K562 (cell line): Measurements from ENCODE around the gene TTC9C. TPM values are rescaled to one million over a fixed set of nuclear protein-coding genes. Genes with fewer than 3 reads are reported as not detected.
A peak's percentile ranks its signal among the peaks of the same experiment; 100 is the strongest.

Experiments used
- ATF4 ChIP-seq: fragments of 450-650 bp; formaldehyde crosslinking; IDR thresholded peaks from 2 replicates; pipeline ENCODE4 v1.4.0; 2022; ENCODE audit warnings: mild to moderate bottlenecking, moderate library complexity
- C11orf30 ChIP-seq: fragments of 450-650 bp; IDR thresholded peaks from 2 replicates; pipeline ENCODE4 v1.6.1; 2016; ENCODE audit warnings: low read depth, mild to moderate bottlenecking
- FOXA3 ChIP-seq, 2 experiments: fragments of 450-650 bp in 1 of 2; sonication (generic) in 1 of 2; formaldehyde crosslinking; IDR thresholded peaks in 1 of 2; conservative IDR thresholded peaks in 1 of 2; 2 replicates each; pipeline versions ENCODE4 v1.4.0 to v1.8.0; 2020 to 2022; ENCODE audit warnings: mild to moderate bottlenecking in 2 of 2, missing genetic modification reagents in 1 of 2
- FOXO4 ChIP-seq: fragments of 450-650 bp; formaldehyde crosslinking; IDR thresholded peaks from 2 replicates; pipeline ENCODE4 v1.4.0; 2020; ENCODE audit warnings: mild to moderate bottlenecking, moderate library complexity
- HLTF ChIP-seq: fragments of 450-650 bp; IDR thresholded peaks from 2 replicates; pipeline ENCODE4 v1.6.1; 2016
- HSF4 ChIP-seq: fragments of 250-450 bp; sonication (Bioruptor Pico); IDR thresholded peaks from 2 replicates; pipeline ENCODE4 v2.1.2; 2022; ENCODE audit warnings: mild to moderate bottlenecking, moderate library complexity, borderline replicate concordance
- ILF3 ChIP-seq: fragments of 450-650 bp; IDR thresholded peaks from 2 replicates; pipeline ENCODE4 v1.6.1; 2018; ENCODE audit warnings: antibody characterized with exemption, mild to moderate bottlenecking, moderate library complexity, borderline replicate concordance
- MBD1 ChIP-seq: fragments of 250-450 bp; sonication (Bioruptor Pico); IDR thresholded peaks from 2 replicates; pipeline ENCODE4 v1.8.0; 2022; ENCODE audit warnings: inconsistent platforms
- NCOR1 ChIP-seq: fragments of 450-650 bp; IDR thresholded peaks from 2 replicates; pipeline ENCODE4 v1.6.1; 2016; ENCODE audit warnings: mild to moderate bottlenecking, moderate library complexity
- RBM34 ChIP-seq: fragments of 200-400 bp; formaldehyde crosslinking; IDR thresholded peaks from 2 replicates; pipeline ENCODE4 v1.6.1; 2018; ENCODE audit warnings: low read length, borderline replicate concordance; ENCODE audit not compliant: insufficient read depth
- RHOXF2B ChIP-seq: fragments of 250-450 bp; sonication (Bioruptor Pico); conservative IDR thresholded peaks from 2 replicates; pipeline ENCODE4 v1.5.1; 2021
- ZC3H11A ChIP-seq: IDR thresholded peaks from 2 replicates; pipeline ENCODE4 v1.6.1; 2012; ENCODE audit warnings: low read depth, low read length, improper control_type of control experiment
- ZNF217 ChIP-seq: sonication (generic); formaldehyde crosslinking; IDR thresholded peaks from 2 replicates; pipeline ENCODE4 v1.8.0; 2022; ENCODE audit warnings: mild to moderate bottlenecking, missing genetic modification reagents
- ZNF3 ChIP-seq: fragments of 250-450 bp; sonication (Bioruptor Pico); IDR thresholded peaks from 2 replicates; pipeline ENCODE4 v1.5.0; 2021; ENCODE audit warnings: mild to moderate bottlenecking, moderate library complexity
- ZNF347 ChIP-seq: fragments of 450-650 bp; formaldehyde crosslinking; IDR thresholded peaks from 2 replicates; pipeline ENCODE4 v1.4.0; 2020; ENCODE audit warnings: low read depth, mild to moderate bottlenecking, moderate library complexity
- ZNF586 ChIP-seq: fragments of 450-650 bp; formaldehyde crosslinking; conservative IDR thresholded peaks from 2 replicates; pipeline ENCODE4 v1.4.0; 2020; ENCODE audit warnings: mild to moderate bottlenecking, moderate library complexity
- ZNF707 ChIP-seq: fragments of 250-450 bp; sonication (Bioruptor Pico); conservative IDR thresholded peaks from 2 replicates; pipeline ENCODE4 v1.8.0; 2022; ENCODE audit warnings: inconsistent platforms, mild to moderate bottlenecking, moderate library complexity
- polyA plus RNA-seq, 8 experiments: library from polyadenylated mRNA; depleted of rRNA in 4 of 8; stranded (reverse) in 5 of 8; unstranded in 3 of 8; fragments of >200 nt; fragmentation: Nextera tagmentation in 2 of 8; fragmentation: Illumina TruSeq in 1 of 8; extraction: Ambion mirVana in 2 of 8; extraction: Trizol in 1 of 8; gene quantifications; 2 replicates each; pipeline versions ENCODE4 v1.2.1 to v1.2.3, GENCODE V29; 2011 to 2014; ENCODE audit warnings: inconsistent platforms in 1 of 8, missing spikeins in 1 of 8
- total RNA-seq, 7 experiments: library from RNA; depleted of rRNA in 6 of 7; stranded (reverse); fragments of >200 nt in 6 of 7; fragmentation: Illumina TruSeq in 2 of 7; extraction: Trizol in 2 of 7; gene quantifications; 2 replicates each; pipeline versions ENCODE4 v1.2.1 to v1.2.3, GENCODE V29; 2011 to 2021; ENCODE audit warnings: low replicate concordance in 1 of 7
- TF ChIP-seq, protein P1 (sequence below): fragments of 250-450 bp; sonication (Bioruptor Pico); IDR thresholded peaks from 2 replicates; pipeline ENCODE4 v1.5.1; 2021; ENCODE audit warnings: mild to moderate bottlenecking
- TF ChIP-seq, protein P2 (sequence below): fragments of 250-450 bp; sonication (Bioruptor Pico); IDR thresholded peaks from 2 replicates; pipeline ENCODE4 v1.8.0; 2022; ENCODE audit warnings: moderate library complexity, mild to moderate bottlenecking, inconsistent platforms
- TF ChIP-seq, protein P3 (sequence below): fragments of 450-650 bp; IDR thresholded peaks from 2 replicates; pipeline ENCODE4 v1.6.1; 2017; ENCODE audit warnings: mild to moderate bottlenecking, moderate library complexity

The TTC9C gene
- total and polyA plus RNA-seq, 9 of the 15 experiments (the other 6 are each of a cell fraction or from before 2014, with no cell fraction given), result 32.8 to 59.0 (median 37.1) TPM

- 0 out of 2 replicates have a peak, but pooled peaks have one; percentile 10 for TF ChIP-seq RHOXF2B (CRISPR knock-in tag)
- TF ChIP-seq ILF3, result no peak; the same call in 1 of the 2 replicates
- no peak for TF ChIP-seq MBD1 (CRISPR knock-in tag)
- no peak for TF ChIP-seq ZNF707
- no peak for TF ChIP-seq ZC3H11A
- 0 out of 2 replicates have a peak, but pooled peaks have one; percentile 16 for TF ChIP-seq ATF4
- TF ChIP-seq, protein P1, sequence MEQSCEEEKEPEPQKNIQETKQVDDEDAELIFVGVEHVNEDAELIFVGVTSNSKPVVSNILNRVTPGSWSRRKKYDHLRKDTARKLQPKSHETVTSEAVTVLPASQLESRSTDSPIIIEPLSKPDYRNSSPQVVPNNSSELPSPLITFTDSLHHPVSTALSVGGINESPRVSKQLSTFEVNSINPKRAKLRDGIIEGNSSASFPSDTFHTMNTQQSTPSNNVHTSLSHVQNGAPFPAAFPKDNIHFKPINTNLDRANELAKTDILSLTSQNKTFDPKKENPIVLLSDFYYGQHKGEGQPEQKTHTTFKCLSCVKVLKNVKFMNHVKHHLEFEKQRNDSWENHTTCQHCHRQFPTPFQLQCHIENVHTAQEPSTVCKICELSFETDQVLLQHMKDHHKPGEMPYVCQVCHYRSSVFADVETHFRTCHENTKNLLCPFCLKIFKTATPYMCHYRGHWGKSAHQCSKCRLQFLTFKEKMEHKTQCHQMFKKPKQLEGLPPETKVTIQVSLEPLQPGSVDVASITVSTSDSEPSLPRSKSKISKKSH, result no peak
- TF ChIP-seq C11orf30, result 0 out of 2 replicates have a peak, but pooled peaks have one; percentile 28
- no peak for TF ChIP-seq FOXO4 (CRISPR knock-in tag)
- no peak for TF ChIP-seq HSF4 (CRISPR knock-in tag)
- TF ChIP-seq, protein P2, sequence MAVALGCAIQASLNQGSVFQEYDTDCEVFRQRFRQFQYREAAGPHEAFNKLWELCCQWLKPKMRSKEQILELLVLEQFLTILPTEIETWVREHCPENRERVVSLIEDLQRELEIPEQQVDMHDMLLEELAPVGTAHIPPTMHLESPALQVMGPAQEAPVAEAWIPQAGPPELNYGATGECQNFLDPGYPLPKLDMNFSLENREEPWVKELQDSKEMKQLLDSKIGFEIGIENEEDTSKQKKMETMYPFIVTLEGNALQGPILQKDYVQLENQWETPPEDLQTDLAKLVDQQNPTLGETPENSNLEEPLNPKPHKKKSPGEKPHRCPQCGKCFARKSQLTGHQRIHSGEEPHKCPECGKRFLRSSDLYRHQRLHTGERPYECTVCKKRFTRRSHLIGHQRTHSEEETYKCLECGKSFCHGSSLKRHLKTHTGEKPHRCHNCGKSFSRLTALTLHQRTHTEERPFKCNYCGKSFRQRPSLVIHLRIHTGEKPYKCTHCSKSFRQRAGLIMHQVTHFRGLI (CRISPR knock-in tag), result no peak
- no peak for TF ChIP-seq RBM34
- no peak for TF ChIP-seq ZNF347 (CRISPR knock-in tag)
- TF ChIP-seq HLTF, result no peak
- no peak for TF ChIP-seq ZNF586 (CRISPR knock-in tag)
- TF ChIP-seq, protein P3, sequence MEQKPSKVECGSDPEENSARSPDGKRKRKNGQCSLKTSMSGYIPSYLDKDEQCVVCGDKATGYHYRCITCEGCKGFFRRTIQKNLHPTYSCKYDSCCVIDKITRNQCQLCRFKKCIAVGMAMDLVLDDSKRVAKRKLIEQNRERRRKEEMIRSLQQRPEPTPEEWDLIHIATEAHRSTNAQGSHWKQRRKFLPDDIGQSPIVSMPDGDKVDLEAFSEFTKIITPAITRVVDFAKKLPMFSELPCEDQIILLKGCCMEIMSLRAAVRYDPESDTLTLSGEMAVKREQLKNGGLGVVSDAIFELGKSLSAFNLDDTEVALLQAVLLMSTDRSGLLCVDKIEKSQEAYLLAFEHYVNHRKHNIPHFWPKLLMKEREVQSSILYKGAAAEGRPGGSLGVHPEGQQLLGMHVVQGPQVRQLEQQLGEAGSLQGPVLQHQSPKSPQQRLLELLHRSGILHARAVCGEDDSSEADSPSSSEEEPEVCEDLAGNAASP, result no peak
- TF ChIP-seq ZNF217 (CRISPR knock-in tag), result no peak
- no peak for TF ChIP-seq ZNF3 (CRISPR knock-in tag)
- TF ChIP-seq FOXA3 (CRISPR knock-in tag; conservative IDR thresholded peaks at IDR 0.05 in 1 of 2, IDR thresholded peaks at IDR 0.05 in 1 of 2), result no peak; a peak in 1 of 4 replicates
- TF ChIP-seq NCOR1, result no peak
Measured at GRCh38 chr11:62727165-62727871, 968 bp upstream of the TTC9C start, which contains the start of gene HNRNPUL2 (continued).
